Hippocampal formation (tissue), 2 donors: Measurements from ENCODE around the gene ZXDC.
A peak's percentile ranks its signal among the peaks of the same experiment; 100 is the strongest.

ENCODE experiments used
- DNase-seq, 2 donors: peaks; one replicate each; lab custom pipeline; 2025; lab: John Stamatoyannopoulos, UW

The ZXDC gene

DNA sequence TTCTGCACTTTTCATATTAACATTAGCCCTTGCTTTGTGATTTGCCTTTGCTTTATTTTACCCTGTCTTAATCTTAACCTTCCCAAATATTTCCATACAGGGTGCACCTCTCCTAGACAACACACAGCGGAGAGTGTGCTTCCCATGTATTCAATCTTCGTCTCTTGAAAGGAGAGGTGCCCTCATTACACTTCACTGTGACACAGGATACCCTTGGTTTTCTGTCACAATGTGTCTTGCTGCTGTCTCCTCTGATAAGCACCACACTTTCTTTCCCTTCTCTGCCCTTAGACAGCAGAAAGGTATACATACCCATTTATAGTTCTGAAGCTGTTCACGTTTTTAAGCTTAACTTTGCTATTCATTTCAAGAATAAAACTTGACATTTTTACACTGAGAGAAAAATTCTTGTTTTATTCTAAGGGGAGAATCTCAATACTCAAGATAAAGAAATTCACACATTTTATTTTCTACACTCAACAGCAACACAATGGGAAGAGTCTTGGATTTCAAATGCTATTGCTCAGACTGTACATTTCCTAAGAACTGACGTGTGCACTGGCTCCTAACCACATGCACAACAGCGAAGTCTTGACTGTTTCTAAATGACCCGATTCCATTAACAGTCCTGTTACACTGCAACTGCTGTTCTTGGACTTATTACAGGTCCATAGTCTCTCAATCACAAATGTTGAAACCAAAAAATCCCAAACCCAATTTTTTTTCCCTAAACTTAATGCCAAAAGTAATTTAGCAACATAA is 21.1 kb downstream of the ZXDC start:
- DNase-seq = no peak

DNA sequence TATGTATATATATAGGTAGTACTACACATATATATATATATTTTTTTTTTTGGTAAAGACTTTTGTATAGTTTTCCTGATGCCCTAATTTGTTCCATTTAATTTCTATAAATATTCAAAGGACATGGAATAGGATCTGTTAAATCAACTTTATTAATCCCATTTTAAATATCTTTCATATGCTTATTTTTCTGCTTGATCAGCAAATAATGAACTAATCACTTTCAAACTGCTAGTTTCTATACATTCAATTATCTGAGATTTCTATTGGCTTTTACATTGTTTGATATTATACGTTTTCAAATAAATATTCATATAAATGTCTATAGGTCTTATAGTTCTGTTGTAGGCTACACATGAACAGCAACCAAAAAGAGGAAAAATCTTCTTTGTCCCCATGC is 21.7 kb downstream of the ZXDC start:
- no peak for DNase-seq

DNA sequence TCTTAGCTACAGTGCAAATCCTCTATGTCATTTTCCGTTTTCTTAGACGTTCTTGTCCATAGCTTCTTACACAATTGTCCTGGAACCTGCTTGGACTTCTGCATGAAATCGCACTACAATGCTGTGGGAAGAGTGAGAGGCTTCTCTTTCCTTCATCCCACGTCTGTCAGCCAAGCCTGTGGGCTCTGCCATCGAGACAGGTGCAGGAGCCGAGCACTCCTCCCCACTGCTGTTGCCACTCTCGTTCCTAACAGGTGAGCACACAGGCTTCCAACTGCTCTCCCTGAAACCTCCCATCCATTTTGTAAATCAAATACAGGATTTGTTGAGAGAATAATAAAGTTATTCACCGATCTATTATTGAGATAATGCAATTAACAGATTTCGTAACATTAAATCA is 23.5 kb downstream of the ZXDC start:
- no peak for DNase-seq

DNA sequence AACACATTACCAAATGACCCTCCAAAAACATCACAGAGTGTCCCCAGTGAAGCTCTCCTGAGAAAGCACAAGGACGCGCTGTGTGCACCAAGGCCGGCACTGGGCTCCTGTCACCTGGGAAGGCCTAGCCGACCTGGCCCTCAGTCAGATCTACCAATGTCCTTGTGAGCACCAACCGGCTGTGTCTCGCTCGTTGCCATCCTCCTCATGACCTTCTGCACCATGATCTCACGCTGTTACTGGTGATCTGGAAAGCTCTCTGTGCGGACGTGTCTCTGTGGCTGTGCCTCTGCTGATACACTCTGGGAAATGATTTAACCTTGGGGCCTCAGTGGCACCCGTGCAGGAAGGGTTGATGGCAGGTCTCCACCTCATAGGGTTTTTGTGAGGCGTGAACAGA is 24.2 kb downstream of the ZXDC start:
- DNase-seq = no peak

DNA sequence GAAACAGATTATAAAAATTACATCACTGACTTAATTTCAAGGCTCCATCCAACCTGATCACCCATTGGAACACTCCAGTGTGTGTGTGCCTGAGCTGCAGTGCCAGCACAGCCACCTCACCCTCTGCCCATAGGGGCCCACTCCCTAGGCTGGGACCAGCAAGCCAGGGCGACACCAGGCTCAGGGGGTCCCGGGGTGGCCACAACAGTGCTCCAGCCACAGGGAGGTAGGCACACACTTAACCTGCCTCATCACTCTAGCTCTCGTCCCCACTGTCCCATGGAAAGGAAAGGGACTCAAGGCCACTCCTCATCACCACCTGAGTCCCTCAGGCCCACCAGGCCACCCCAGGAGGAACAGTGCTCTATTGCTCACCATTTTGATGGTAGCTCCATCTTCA is 24.9 kb downstream of the ZXDC start:
- DNase-seq = no peak

DNA sequence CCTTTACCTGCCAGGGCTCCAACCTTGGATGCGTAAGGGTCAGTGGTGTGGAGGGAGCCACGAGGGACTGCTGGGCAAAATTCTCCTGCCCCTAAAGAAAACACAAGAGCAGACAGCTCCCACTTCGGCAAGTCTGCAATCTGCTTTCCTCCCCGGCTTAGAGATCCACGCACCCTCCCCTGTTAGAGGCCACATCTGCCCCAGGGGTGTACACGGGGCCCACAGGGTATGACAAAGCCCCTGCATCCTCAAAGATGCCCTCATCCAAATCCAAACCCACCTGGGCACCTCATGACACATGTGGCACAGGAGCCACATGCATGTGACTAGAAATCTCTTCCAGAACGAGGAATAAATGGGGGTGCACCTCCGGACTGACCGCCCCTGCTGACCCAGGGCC is 25.5 kb downstream of the ZXDC start:
- DNase-seq = no peak

DNA sequence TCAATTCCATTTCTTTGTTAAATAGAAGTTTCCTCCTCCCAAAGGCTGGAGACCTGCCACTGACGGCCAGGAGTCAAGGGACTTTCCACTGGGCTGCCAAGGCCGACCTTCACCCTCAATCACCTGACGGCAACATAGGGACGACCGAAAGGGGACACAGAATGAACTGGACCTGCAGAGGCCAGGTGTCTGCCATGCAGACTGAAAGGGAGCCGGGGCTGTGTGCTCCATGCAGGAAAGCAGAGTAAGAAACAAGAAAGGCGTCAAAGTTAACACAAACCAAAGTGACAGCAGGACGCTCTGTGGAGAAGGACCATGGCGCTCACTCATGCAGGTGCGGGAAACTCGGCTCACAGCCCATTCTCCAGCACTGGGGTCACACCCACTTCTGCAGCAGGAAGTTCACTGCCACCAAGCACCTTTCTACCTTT is 26.1 kb downstream of the ZXDC start:
- DNase-seq = no peak

DNA sequence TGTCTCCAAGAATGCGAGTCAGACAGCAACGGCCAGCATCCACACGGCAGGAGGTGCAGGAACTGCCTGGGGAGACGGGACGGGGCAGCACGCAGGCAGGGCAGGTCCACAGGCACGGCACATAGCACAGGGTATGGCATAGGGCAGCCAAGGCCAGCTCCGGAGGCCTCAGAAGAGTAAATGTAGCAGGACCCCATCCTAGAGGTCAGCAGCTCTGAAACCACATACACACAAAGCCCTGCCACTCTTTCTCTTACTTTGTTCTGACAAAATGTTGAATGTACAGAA is 26.9 kb downstream of the ZXDC start:
- no peak for DNase-seq

DNA sequence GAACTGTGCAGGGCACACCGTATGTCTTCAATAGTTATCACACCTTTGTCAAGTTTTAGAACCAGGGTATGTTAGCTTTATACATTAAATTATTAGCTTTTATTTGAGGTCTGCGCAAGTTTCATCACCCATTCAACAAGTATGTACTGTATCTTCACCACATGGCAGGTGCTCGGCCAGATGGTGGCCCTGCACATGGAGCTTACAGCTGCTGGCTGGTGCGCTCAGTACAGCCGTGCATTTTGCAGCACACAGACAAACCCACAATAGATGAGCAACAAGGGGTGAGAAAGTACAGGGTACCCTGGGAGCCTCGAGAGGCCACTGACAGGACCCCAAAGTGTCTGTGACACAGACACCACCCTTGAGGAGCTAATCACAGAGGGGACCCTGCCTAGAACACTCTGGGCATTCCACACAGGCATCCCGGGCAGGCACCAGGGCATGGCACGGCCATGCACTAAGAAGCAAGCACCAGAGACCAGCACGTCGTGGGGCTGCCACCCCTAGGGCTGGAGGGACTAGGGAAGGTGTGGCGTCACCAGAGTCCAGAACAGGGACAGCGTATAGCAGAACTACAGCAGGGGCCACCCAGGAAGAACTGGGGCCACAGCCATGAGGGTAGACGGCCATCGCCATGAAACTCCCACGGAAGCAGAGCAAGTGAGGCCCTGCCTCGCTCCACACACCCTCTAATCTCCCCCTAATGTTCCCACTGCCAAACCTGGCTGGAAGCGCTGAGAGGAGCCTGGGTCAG is 27.4 kb downstream of the ZXDC start:
- no peak for DNase-seq

DNA sequence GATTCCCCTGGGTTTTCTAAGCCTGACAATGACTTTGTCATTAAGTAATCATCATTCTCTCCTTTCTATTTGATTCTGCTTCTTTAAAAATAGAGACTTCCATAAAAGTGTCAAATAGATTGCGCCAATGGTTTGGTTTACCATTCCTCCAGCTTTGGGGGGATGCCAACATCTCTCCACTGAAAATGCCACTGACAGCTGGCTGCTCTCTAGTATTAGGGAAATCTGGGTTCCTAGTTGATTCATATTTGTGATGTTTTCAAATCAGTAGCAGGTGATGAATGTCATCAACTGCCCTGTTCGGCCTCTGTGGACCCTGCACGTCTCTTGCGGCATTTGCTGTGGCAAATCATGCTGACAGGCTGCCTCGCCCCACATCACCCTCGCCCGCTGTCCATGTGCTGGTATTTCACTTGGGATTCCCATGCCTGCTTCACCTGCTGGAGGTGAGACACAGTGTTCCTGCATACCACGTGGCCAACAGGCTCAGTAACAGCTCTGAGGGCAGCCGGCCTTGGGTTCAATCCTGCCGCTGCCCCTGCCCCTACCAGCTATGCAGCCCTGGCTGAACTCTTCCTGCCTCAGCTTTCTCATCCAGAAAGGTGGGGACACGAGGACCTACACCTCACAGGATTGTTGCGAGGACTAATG is 28.1 kb downstream of the ZXDC start:
- no peak for DNase-seq

DNA sequence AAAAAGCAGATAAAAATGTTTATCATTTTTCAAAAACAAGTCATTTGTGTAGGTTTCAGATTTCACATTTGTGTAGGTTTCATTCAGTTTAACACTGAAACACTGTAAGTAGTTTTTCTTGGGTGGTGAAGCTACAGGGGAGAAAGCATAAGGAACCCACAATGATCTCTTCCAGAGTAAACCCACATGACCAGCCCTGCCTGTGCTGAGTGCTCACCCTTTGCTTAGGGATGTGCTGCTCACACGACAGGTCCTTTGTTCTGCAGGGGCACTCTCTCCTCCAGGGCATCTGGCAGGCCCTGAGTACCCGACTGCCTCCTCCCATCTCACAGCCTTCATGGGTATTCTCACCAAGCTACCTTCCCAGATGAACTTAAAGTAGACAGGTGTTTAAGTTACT is 28.9 kb downstream of the ZXDC start:
- peak in 1 of 2 donors; percentile 31 for DNase-seq

DNA sequence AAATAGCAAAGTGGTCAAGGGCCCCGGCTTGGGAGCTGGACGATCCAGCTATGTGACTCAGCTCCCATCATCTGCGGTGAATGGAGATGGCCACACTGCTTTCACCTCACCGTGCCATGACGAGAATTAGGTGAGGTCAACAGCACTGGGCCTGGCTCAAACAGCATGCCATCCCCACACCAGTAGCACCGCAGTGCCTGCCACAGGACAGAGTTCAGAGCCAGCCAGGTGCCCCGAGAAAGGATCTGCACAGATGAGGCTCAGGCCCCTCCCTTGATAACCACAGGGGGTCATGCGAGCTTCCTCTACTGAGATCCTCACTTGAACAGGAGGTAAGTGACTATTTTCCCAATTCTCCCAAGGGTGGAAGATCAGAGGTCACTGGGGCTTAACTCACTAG is 29.4 kb downstream of the ZXDC start:
- DNase-seq = no peak

DNA sequence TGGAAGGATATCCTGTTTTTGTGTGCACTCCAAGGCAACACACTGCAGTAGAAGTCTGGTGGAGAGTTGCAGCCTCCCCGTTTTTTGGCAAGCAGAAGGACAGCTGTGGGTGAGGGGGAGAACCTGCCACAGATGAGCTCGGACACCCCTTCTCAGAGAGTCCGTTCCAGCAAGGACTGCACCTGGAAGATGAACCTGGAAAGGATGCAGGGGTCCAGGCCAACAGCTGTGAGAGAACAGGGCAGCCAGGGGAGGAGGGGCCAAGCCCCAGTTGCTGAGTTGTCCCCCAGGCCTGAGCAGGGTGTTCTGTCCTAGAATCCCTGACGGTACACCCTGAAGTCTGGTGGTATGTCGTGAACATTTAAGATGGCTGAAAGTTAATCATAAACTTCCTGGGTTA is 30.2 kb downstream of the ZXDC start:
- DNase-seq = no peak

DNA sequence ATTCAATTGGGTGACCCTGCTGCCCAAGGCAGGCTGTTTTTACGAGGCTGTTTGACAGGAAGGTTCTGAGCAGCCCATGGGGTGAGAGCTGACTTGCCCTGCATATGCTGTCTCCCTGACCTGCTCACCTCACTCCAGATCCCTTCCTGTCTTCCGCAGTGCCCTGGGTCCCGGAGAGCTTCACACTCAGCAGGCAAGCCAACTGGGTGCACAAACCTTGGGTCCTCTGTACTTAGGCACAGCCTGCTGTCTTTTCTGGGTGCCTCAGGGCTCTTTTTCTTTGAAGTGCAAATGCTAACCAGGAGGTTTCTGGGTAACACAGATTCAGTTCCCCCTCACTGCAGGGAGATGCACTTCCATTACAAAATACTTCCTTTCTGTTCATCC is 32.8 kb downstream of the ZXDC start:
- DNase-seq = no peak

DNA sequence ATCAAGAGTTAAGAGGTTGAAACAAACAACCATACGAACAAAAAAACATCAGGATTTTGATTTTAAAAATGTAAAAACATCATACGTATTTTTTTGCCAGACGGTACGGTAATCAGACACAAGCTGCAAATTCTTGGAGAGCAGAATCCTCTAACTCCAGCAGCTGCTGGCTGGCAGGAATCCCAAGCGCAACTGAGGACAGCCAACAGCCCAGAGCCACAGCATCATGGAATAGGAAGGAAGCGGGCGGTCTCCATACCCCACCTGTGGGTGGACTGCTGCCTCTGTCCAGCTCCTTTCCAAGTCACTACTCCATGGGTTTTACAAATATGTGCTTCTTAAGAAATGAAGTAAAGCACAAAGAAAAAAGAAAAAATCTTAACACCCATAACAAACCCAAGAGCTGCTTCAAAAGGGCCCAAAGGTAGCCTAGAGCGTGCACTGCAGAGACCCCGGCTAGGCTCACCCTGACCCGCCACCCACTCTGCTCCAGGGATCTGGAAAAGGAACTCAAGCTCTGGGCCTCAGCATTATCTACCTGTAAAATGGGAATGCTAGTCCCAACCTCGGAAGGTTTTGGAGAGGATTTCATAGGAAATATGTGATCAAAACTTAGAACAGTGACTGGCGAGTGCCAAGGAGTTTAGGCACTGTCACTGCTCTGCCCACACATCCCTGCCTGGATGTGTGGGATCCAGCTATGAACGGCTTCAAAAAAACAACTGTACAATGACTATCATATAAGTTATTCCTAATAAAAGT is 33.4 kb downstream of the ZXDC start:
- no peak for DNase-seq

DNA sequence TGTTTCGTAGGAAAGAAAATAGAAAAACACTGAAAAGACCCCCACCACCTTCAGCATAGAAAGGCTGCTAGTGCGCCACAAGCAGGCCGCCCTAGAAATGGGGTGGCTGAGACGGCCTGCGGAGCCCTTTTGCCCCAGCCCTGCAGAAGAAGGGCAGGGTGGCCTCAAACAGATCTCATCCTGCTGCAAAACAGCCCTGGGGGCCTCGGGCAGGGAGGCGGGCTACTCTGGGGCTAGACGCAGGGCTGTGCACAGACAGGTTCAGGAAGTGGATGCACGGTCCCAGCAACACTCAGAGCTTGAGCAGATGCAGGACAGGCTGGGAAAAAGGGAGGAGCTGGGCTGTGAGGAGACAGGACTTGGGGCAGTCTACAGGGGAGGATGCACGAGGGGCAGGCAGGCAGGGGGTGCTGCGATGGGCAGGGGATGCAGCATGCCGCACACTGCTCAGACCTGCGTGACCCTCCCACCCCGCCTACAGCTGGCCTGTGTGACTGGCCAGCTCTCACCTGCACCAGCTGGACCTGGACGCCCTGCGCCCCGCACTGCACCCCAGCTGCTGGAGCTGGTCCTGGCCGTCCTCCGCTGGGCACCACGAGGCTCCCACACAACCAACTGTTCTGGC is 34.3 kb downstream of the ZXDC start:
- DNase-seq = no peak

DNA sequence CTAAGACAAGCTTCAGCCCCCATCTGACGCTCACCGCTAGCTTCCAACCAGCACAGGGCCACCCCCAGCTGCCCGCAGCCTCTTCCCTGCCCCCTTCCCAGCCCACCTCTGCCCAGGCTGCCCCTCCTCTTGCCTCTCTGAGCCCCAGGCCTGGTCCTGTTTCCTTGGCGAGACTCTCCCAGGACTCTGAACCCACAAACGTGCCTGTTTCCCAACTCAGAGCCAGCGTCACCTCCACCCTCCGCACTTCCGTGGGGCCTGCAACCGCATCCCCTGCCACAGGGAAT is 35.0 kb downstream of the ZXDC start:
- DNase-seq = no peak

DNA sequence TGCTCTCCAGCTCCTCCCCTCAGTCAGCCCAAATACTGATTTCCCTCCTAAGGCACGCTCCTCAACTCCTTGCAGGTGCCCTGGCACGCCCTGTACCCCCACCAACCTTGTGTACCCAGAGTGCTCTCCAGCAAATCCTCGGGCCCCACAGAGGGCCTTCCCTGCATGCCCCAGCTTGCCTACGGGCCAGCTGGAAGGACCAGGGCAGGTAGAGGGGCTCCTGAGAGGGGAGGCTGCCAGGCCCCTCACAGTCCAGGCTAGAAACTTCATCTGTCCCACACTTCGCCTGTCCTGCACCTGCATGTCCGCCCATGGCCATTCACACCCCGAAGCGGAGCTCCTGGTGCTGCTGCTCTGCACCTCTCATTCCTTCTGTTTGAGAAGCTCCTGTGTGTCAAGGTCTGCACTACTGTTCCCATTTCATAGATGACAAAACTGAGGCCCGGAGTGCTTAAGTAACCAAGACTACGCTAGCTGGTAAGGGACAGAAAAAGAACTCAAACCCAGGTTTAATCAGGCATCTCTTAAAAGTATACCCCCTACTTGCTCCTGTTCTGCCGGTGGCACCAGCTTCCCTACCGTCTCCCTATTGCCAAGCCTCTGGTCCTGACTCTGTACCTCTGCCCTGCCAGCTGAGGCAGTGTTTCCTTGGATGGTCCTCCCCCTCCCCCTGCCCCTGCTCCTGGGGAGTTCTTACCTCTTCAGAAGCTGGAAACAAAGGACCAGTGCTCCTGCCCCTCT is 35.6 kb downstream of the ZXDC start:
- DNase-seq = no peak

DNA sequence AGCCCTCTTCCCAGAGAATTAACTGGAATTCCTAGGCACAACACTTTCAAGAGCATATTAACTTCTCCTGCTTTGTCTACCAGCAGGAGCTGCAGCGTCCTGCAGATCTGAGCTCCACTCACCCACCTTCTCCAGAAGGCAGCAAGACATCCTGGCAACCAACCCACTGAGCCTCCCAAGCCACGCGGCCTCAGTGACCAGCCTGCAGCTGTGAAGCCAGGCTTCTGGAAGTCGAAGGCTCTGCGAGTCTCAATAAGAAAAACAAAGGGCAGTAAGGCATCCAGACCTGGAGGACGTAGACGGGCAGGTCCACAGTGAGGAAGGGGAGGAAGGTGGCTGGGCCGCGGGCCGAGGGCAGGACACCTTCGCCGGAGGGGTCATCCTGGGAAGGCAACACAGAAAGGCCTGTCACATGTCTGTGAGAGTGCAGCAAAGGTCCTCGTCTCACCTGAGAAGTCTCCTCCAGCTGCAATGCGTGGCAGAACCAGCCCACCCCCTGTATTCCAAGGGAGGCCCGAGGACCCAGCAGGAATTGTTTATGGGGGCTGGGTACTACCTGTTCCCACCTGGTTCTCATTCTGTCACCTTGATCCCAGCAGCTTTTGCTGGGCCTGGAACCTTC is 36.2 kb downstream of the ZXDC start:
- no peak for DNase-seq

DNA sequence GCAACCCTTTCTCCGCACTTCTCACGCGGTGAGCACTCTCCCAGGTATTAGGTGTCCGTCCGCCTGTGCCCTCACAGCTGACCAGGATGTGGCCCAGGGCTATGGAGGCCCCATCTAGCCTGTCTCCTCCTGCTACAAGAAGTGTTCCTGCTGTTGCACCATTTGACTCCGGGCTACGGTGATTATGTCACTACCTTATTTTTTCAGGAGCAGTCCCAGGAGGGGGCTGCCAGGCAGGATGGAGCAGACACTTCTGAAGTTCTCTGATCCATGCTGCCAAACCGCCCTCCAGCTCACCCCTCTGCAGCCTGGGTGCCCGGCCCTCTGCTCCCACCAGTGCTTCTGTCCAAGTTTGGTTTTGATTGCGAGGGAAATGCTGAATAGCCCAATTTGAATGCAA is 36.9 kb downstream of the ZXDC start:
- no peak for DNase-seq

DNA sequence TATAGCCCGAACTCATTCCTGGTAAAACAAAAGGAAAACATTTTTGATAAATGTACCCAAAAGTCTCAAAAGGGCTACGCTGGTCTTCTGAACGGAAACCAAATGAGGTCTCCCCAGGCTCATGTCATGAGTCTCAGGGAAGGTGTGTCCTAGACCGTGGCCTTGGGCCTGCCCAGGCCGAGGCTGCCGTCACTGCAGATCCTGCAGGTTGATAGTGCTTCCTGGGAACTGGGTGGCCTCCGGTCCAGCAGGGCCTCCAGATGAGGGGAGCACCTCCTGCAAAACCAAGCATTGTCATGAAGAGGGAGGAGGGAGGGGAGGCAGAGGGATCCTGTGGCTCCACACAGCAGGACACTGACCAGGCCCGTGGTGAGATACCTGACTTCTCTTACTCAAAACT is 37.5 kb downstream of the ZXDC start:
- no peak for DNase-seq
